Vagina (tissue), 2 donors: Measurements from ENCODE around the gene NGEF.

Source experiments
- POLR2A ChIP-seq, 2 donors: fragments of 450-650 bp; IDR thresholded peaks; one replicate each; pipeline ENCODE4 v1.6.1; 2017; ENCODE audit warnings: antibody characterized with exemption in 2 of 2, mild to moderate bottlenecking in 2 of 2, moderate library complexity in 2 of 2
- TF ChIP-seq, protein P1 (sequence below), 3 experiments: fragments of 450-650 bp in 2 of 3; fragments of 200-600 bp in 1 of 3; sonication (generic) in 1 of 3; IDR thresholded peaks; one replicate each; pipeline ENCODE4 v1.5.1; 2017 to 2019; ENCODE audit warnings: antibody characterized with exemption in 3 of 3, mild to moderate bottlenecking in 2 of 3, moderate library complexity in 2 of 3

GRCh38 chr2:232898592-232899543 is 114.2 kb downstream of the NGEF start:
- no peak for TF ChIP-seq POLR2A (IDR thresholded peaks at IDR 0.05)
- TF ChIP-seq, protein P1, sequence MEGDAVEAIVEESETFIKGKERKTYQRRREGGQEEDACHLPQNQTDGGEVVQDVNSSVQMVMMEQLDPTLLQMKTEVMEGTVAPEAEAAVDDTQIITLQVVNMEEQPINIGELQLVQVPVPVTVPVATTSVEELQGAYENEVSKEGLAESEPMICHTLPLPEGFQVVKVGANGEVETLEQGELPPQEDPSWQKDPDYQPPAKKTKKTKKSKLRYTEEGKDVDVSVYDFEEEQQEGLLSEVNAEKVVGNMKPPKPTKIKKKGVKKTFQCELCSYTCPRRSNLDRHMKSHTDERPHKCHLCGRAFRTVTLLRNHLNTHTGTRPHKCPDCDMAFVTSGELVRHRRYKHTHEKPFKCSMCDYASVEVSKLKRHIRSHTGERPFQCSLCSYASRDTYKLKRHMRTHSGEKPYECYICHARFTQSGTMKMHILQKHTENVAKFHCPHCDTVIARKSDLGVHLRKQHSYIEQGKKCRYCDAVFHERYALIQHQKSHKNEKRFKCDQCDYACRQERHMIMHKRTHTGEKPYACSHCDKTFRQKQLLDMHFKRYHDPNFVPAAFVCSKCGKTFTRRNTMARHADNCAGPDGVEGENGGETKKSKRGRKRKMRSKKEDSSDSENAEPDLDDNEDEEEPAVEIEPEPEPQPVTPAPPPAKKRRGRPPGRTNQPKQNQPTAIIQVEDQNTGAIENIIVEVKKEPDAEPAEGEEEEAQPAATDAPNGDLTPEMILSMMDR (IDR thresholded peaks at IDR 0.05): no peak
